ENCODE results near the gene ACOXL.

DNA sequence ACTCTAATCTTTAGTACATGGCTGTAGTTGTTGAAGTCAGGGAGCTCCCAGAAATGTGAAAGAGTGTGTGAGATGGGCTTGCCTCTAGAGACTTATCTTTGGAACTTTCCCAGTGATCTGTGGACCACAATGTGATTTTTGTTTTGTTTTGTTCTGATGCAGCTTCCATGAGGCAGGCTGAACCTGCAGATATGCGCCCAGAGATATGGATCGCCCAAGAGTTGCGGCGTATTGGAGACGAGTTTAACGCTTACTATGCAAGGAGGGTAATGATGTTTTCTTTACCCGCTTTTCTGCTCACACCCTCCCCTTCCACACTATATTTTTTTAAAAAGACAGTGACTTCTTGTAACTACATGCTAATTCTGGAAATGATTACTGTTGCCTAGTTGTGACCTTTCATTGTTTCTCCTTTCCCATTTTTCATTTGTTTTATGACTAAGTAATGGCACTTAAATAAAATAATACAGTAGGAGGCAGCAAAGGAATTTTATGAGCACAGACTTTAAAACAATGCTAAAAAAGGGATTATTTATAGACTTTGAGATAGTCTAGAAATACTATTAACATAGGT, 417.6 kb downstream of the ACOXL start:
- TF ChIP-seq CTCF (IDR thresholded peaks at IDR 0.05) (no peak), POLR2A (IDR thresholded peaks at IDR 0.05) (no peak)
